Right lobe of liver (tissue), 4 donors: ENCODE results near the gene TENM3.
"Not testable (repeated sequence)": the region's sequence is repeated elsewhere in the genome, so short reads cannot be mapped to it uniquely, and the experiment has no call there.

Source experiments
- POLR2A ChIP-seq: fragments of 450-650 bp; IDR thresholded peaks from one replicate; pipeline ENCODE4 v1.6.1; 2017; ENCODE audit warnings: antibody characterized with exemption, mild to moderate bottlenecking
- TF ChIP-seq, protein P1 (sequence below), 4 donors: fragments of 200-600 bp in 3 of 4; fragments of 450-650 bp in 1 of 4; IDR thresholded peaks; one replicate each; pipeline versions ENCODE4 v1.5.1 to v1.8.0; 2016 to 2022; ENCODE audit warnings: antibody characterized with exemption in 4 of 4, mild to moderate bottlenecking in 2 of 4
- donor health status: DM: no; HTN: no; CAD: no.
- donor health status: DM: no; HTN: no; CAD: no.
- donor health status: DM: no; HTN: yes; CAD: no.

GRCh38 chr4:182814065-182814464 lies 570.9 kb downstream of the TENM3 start:
- TF ChIP-seq, protein P1, sequence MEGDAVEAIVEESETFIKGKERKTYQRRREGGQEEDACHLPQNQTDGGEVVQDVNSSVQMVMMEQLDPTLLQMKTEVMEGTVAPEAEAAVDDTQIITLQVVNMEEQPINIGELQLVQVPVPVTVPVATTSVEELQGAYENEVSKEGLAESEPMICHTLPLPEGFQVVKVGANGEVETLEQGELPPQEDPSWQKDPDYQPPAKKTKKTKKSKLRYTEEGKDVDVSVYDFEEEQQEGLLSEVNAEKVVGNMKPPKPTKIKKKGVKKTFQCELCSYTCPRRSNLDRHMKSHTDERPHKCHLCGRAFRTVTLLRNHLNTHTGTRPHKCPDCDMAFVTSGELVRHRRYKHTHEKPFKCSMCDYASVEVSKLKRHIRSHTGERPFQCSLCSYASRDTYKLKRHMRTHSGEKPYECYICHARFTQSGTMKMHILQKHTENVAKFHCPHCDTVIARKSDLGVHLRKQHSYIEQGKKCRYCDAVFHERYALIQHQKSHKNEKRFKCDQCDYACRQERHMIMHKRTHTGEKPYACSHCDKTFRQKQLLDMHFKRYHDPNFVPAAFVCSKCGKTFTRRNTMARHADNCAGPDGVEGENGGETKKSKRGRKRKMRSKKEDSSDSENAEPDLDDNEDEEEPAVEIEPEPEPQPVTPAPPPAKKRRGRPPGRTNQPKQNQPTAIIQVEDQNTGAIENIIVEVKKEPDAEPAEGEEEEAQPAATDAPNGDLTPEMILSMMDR (IDR thresholded peaks at IDR 0.05): not testable (repeated sequence)
- TF ChIP-seq POLR2A: not testable (repeated sequence)
